Panc1 (cell line): ENCODE data around the gene CHRNB1. TPM values are rescaled to one million over a fixed set of nuclear protein-coding genes. Genes with fewer than 3 reads are reported as not detected.

Source experiments
- ATAC-seq: fragments of 200-7000 bp; cut with Tn5 transposase; 2 replicates; pipeline ENCODE4 v1.9.1; 2020; ENCODE audit warnings: mild to moderate bottlenecking, moderate library complexity
- BruUV-seq: library from RNA; stranded (reverse); fragments of 400-500 nt; replicated peaks from 2 replicates; lab custom pipeline; 2021; lab: Mats Ljungman, UMichigan
- CTCF ChIA-PET: fragments of 300-600 bp; sonication (Branson Sonifier 250); formaldehyde crosslinking; loops from one replicate; lab custom pipeline; 2022; ENCODE audit warnings: antibody characterized with exemption; lab: Charles Lee
- POLR2A ChIA-PET: fragments of 300-600 bp; sonication (Branson Sonifier 250); formaldehyde crosslinking; loops from one replicate; lab custom pipeline; 2022; ENCODE audit warnings: antibody characterized with exemption; lab: Charles Lee
- DNase-seq: peaks from one replicate; pipeline ENCODE4 v3.0.0-alpha.2; 2010; ENCODE audit warnings: low read depth, low spot score
- H3K27ac ChIP-seq: 2 replicates; pipeline ENCODE4 v1.5.1; 2011; ENCODE audit warnings: mild to moderate bottlenecking, low read length, inconsistent platforms
- H3K27me3 ChIP-seq: fragments of 200-500 bp; sonication (Bioruptor generic); 2 replicates; pipeline ENCODE4 v1.6.0; 2014; ENCODE audit warnings: low read length, inconsistent platforms; ENCODE audit not compliant: control insufficient read depth, insufficient read depth
- H3K36me3 ChIP-seq: fragments of 200-500 bp; sonication (Bioruptor generic); 2 replicates; pipeline ENCODE4 v1.5.1; 2014; ENCODE audit warnings: inconsistent platforms, mild to moderate bottlenecking, low read length, moderate library complexity; ENCODE audit not compliant: control insufficient read depth, insufficient read depth
- H3K4me1 ChIP-seq: 2 replicates; pipeline ENCODE4 v1.5.1; 2011; ENCODE audit warnings: inconsistent platforms, mild to moderate bottlenecking, low read length, moderate library complexity; ENCODE audit not compliant: control insufficient read depth, insufficient read depth
- H3K4me3 ChIP-seq, 2 experiments: 2 replicates each; pipeline ENCODE4 v1.5.1; 2011 to 2012; ENCODE audit warnings: low read depth in 2 of 2, low read length in 2 of 2, mild to moderate bottlenecking in 2 of 2, inconsistent platforms in 1 of 2, moderate library complexity in 1 of 2
- H3K9me3 ChIP-seq: fragments of 200-500 bp; sonication (Bioruptor generic); 2 replicates; pipeline ENCODE4 v1.5.1; 2014; ENCODE audit warnings: low read depth, mild to moderate bottlenecking, inconsistent platforms, low read length, moderate library complexity; ENCODE audit not compliant: control insufficient read depth, insufficient read depth
- POLR2AphosphoS5 ChIP-seq: IDR thresholded peaks from 2 replicates; pipeline ENCODE4 v1.6.1; 2012; ENCODE audit warnings: mild to moderate bottlenecking, low read depth, low read length, moderate library complexity
- SIN3A ChIP-seq: IDR thresholded peaks from 2 replicates; pipeline ENCODE4 v1.6.1; 2012; ENCODE audit warnings: low read depth, mild to moderate bottlenecking, low read length, moderate library complexity, borderline replicate concordance; ENCODE audit not compliant: insufficient read depth
- TCF7L2 ChIP-seq: IDR thresholded peaks from 2 replicates; pipeline ENCODE4 v1.6.1; 2011; ENCODE audit warnings: mild to moderate bottlenecking, low read depth, low read length, inconsistent platforms
- in situ Hi-C: cut with HindIII; loops from 2 replicates; pipeline ENCODE4 v1.10.0; 2016; ENCODE audit warnings: low sequenced_read_pairs, low pct_unique_long_range_greater_than_20kb
- intact Hi-C: fragments of 100-400 bp; cut with micrococcal nuclease; formaldehyde crosslinking; loops from one replicate; pipeline ENCODE4 v1.10.0; 2022; ENCODE audit not compliant: unreplicated experiment
- total RNA-seq: library from RNA; stranded (reverse); gene quantifications from one replicate; pipeline ENCODE4 v1.2.1, GENCODE V29; 2021; ENCODE audit not compliant: unreplicated experiment
- TF ChIP-seq, protein P1 (sequence below), 2 experiments: IDR thresholded peaks; 2 replicates each; pipeline ENCODE4 v1.6.1; 2011 to 2012; ENCODE audit warnings: low read depth in 2 of 2, control low read depth in 1 of 2, low read length in 1 of 2, mild to moderate bottlenecking in 1 of 2, moderate library complexity in 1 of 2; ENCODE audit not compliant: insufficient read depth in 1 of 2
- TF ChIP-seq, protein P2 (sequence below): fragments of 450-650 bp; IDR thresholded peaks from 2 replicates; pipeline ENCODE4 v1.5.1; 2017; ENCODE audit warnings: mild to moderate bottlenecking

The CHRNB1 gene
- total RNA-seq, 1 experiment from 2014 or later = 14.3 TPM

DNA sequence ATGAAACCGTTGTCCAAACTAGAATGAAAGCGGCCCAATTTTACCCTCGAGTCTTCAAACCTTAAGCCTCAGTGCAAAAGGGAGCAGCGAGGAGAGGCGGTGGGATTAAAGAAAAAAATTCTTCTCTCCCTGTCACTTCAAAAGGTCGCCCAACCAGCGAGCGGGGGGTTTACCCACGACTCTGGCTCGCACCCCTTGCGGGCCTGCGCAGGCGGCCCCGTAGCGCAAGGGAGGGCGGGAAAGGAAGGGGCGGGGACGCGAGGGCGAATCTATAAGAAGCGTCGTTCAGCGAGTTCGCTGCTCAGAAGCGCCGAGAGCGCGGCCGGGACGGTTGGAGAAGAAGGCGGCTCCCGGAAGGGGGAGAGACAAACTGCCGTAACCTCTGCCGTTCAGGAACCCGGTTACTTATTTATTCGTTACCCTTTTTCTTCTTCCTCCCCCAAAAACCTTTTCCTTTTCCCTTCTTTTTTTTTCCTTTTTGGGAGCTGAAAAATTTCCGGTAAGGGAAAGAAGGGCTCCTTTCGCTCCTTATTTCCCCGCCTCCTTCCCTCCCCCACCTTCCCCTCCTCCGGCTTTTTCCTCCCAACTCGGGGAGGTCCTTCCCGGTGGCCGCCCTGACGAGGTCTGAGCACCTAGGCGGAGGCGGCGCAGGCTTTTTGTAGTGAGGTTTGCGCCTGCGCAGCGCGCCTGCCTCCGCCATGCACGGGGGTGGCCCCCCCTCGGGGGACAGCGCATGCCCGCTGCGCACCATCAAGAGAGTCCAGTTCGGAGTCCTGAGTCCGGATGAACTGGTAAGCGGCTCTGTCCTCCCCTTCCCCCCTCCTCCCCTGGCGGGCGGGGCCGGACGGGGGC is 39.4 kb downstream of the CHRNB1 start, which contains the start of gene POLR2A:
POLR2A (plus strand) TSS at position 300 of the 852 bp plus-strand sequence.
- CTCF ChIA-PET = no interaction called here
- peak; percentile 82 for ATAC-seq
- H3K36me3 ChIP-seq = no peaks in the 10 kb centered on the region; the same call in 1 of the 2 replicates

DNA sequence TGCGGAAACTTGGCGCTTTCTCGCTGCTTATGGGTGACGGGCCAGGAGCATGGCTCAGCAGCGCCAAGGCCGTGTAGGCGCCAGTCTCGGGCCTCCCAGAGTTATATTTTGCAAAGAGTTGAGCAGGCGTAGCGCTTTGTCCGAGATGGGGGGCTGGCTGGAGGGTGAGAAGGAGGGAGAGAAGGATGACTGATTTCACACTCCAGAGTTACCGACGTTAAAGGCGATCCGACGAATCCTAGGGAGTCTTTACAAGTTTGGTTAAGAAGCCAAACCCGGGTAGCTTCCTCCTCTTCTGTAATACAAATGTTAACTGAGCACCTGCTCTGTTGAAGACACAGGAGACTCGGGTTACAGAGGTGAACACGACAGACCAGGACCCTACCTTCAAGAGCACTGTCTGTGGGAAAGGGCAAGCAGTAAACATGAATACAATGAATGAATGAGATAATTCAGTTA is 40.1 kb downstream of the CHRNB1 start:
- CTCF ChIA-PET = no interaction called here
- H3K27me3 ChIP-seq = no peaks in the 10 kb centered on the region
- H3K27ac ChIP-seq = peak overlapping the region; percentile 99
- intact Hi-C loops = no loop called here
- no peak for TF ChIP-seq TCF7L2
- TF ChIP-seq, protein P1, sequence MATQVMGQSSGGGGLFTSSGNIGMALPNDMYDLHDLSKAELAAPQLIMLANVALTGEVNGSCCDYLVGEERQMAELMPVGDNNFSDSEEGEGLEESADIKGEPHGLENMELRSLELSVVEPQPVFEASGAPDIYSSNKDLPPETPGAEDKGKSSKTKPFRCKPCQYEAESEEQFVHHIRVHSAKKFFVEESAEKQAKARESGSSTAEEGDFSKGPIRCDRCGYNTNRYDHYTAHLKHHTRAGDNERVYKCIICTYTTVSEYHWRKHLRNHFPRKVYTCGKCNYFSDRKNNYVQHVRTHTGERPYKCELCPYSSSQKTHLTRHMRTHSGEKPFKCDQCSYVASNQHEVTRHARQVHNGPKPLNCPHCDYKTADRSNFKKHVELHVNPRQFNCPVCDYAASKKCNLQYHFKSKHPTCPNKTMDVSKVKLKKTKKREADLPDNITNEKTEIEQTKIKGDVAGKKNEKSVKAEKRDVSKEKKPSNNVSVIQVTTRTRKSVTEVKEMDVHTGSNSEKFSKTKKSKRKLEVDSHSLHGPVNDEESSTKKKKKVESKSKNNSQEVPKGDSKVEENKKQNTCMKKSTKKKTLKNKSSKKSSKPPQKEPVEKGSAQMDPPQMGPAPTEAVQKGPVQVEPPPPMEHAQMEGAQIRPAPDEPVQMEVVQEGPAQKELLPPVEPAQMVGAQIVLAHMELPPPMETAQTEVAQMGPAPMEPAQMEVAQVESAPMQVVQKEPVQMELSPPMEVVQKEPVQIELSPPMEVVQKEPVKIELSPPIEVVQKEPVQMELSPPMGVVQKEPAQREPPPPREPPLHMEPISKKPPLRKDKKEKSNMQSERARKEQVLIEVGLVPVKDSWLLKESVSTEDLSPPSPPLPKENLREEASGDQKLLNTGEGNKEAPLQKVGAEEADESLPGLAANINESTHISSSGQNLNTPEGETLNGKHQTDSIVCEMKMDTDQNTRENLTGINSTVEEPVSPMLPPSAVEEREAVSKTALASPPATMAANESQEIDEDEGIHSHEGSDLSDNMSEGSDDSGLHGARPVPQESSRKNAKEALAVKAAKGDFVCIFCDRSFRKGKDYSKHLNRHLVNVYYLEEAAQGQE (IDR thresholded peaks at IDR 0.05; ENCODE audit: insufficient read depth in 1 of 2, low read depth in 2 of 2, low read length in 1 of 2) = no peak
- TF ChIP-seq POLR2AphosphoS5 = no peak
- TF ChIP-seq, protein P2, sequence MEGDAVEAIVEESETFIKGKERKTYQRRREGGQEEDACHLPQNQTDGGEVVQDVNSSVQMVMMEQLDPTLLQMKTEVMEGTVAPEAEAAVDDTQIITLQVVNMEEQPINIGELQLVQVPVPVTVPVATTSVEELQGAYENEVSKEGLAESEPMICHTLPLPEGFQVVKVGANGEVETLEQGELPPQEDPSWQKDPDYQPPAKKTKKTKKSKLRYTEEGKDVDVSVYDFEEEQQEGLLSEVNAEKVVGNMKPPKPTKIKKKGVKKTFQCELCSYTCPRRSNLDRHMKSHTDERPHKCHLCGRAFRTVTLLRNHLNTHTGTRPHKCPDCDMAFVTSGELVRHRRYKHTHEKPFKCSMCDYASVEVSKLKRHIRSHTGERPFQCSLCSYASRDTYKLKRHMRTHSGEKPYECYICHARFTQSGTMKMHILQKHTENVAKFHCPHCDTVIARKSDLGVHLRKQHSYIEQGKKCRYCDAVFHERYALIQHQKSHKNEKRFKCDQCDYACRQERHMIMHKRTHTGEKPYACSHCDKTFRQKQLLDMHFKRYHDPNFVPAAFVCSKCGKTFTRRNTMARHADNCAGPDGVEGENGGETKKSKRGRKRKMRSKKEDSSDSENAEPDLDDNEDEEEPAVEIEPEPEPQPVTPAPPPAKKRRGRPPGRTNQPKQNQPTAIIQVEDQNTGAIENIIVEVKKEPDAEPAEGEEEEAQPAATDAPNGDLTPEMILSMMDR = no peak
- TF ChIP-seq SIN3A = no peak
- H3K9me3 ChIP-seq = no peaks in the 10 kb centered on the region
- in situ Hi-C loops = no loop called here
- H3K36me3 ChIP-seq = no peaks in the 10 kb centered on the region; the same call in 1 of the 2 replicates
- no TSS peak for BruUV-seq
- POLR2A ChIA-PET = interaction anchor here (0.7 to 1.0 kb wide), 2 partner anchors 81 to 513 kb away, joined by 3 to 11 read pairs; partner anchors contain the start of gene TMEM256
- no peak for DNase-seq
- H3K4me1 ChIP-seq = peaks cover 35% of the 10 kb centered on the region
- no peak for ATAC-seq
- H3K4me3 ChIP-seq = peak overlapping the region; percentile 91 to 95

More for the DNA sequence above, 39.4 kb downstream of the CHRNB1 start, which contains the start of gene POLR2A:
- peak; percentile 92 for DNase-seq
- peaks cover 35% of the 10 kb centered on the region for H3K4me1 ChIP-seq
- TF ChIP-seq, protein P2 = no peak
- TF ChIP-seq TCF7L2 = peak; percentile 66; the same call in 1 of the 2 replicates
- peak; percentile 100 for TF ChIP-seq POLR2AphosphoS5
- TF ChIP-seq, protein P1 (IDR thresholded peaks at IDR 0.05; ENCODE audit: insufficient read depth in 1 of 2, low read depth in 2 of 2, low read length in 1 of 2) = no peak; a peak in 1 of 4 replicates
- TF ChIP-seq SIN3A = peak; percentile 86
- in situ Hi-C loops (no loop called here), intact Hi-C loops (no loop called here)
- POLR2A ChIA-PET = interaction anchor here (0.6 to 1.0 kb wide), 7 partner anchors 28 to 448 kb away, joined by 3 to 9 read pairs (median 3); partner anchors contain the start of genes CNTROB, FGF11, TMEM256 and TRAPPC1
- peak within 1 kb of the TSS; percentile 91 to 95 for H3K4me3 ChIP-seq
- no peaks in the 10 kb centered on the region for H3K9me3 ChIP-seq
- H3K27ac ChIP-seq = peak within 1 kb of the TSS; percentile 99
- no TSS peak for BruUV-seq
- H3K27me3 ChIP-seq = no peaks in the 10 kb centered on the region
